GM19023 (cell line): ENCODE data around the gene CDC42EP3.

ENCODE experiments used
- ATAC-seq: cut with Tn5 transposase; IDR thresholded peaks from one replicate; pipeline ENCODE4 v1.9.1; 2021; ENCODE audit warnings: mild to moderate bottlenecking, moderate library complexity; ENCODE audit not compliant: unreplicated experiment

CDC42EP3 gene, protein sequence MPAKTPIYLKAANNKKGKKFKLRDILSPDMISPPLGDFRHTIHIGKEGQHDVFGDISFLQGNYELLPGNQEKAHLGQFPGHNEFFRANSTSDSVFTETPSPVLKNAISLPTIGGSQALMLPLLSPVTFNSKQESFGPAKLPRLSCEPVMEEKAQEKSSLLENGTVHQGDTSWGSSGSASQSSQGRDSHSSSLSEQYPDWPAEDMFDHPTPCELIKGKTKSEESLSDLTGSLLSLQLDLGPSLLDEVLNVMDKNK

GRCh38 chr2:37671009-37671815 lies at the start of gene CDC42EP3:
Gene CDC42EP3, minus strand, starts transcription at chr2:37671642. Its CDS starts 25,055 bp downstream, at chr2:37646587.
- ATAC-seq = peak; percentile 54

DNA sequence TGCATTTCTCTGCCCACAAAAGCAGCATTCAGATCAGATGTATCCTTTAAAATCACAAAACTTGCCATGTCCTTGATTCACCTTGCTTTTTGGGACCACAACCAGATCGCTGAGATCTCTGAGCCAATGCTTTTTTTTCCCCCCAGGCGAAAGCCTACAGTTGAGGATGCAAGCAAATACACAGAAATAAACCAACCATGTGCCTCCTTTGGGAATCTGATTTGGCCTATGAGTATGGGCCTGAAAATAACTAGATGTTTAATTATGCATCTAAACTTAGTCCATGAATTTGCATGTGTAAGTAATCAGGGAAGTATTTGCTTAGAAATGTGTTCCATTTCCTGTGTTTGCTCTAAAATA lies 49.7 kb upstream of the CDC42EP3 start:
- ATAC-seq = no peak

DNA sequence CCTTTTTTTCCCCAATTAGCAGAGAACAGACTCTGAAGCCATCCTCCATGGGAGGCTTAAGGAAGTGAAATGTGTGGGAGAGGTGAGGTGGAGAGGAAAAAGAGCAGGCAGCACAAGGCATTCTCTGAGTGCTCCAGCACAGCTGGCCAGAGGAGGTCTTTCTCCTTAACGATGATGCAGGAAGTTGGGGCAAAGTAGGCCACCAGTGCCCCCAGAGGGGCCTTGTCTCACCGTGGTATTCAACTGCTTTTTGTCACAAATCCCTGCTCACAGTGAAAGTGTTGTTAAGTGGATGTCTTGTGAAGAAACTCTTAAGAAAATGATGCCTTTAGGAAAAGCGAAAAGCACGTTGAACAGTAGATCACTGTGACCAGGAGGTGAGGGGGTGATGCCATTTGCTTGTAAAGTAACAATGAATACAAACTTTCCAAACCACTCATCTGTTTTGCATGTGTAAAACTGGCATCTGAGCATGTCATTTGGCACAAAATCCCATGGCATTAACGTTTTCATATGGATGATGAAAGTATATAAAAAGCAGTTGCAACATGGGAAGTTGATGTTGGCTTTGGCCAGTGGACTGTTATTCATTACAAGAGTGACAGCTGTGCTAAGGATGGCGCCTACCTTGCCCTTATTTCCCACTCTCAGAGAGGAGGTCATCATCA lies 49.2 kb upstream of the CDC42EP3 start:
- no peak for ATAC-seq

DNA sequence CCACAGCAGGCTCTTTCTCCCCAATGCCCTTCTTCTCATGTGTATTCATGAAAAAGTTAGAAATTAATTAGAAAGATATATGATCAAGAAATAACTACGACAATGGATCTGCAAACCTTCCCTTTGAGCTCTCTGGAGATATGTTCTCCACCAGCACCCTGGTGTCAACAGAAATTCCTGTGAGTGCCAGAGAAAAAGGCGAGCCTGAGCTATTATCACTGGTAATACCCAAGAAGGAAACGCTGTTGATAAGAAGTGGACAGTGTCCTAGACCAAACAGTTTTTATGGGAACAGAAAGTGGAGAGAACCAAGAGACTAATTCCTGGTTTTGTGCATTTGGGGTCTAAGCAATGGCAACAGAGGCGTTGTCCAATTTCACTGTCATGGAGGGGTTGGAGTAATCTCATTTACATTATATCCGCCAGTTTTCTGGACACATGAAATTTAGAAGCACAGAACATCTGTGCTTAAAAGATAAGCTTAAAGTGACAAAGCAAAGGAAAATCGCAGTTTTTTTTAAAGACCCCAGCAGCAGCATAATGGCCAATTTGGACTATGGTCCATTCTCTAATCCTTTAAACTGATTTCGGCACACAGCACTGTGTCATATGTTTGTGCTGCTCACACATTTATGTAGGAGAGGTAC lies 47.2 kb upstream of the CDC42EP3 start:
- no peak for ATAC-seq

GRCh38 chr2:37713258-37713700 lies 41.8 kb upstream of the CDC42EP3 start:
- ATAC-seq = no peak

GRCh38 chr2:37711831-37712230 lies 40.4 kb upstream of the CDC42EP3 start:
- ATAC-seq = no peak

DNA sequence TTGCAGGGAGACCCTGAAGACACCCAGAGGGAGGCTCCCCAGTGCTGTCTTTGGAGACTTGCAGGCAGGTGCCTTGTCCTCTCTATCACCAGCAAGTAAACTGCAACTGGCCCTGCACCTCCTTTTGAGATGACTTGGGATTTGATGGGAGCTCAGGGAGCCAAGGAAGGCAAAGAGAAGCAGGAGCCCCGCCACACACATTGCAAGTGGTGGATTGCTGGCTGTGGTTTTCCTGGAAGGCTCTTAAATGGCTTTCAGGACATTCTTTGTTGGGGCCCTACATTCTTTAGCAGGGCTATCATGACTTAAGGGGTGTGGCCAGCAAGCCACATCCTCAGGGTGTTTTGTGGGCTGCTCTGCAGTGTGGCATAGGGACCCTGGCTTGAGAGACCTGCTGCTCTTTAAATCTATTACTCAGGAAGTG lies 39.9 kb upstream of the CDC42EP3 start:
- no peak for ATAC-seq

DNA sequence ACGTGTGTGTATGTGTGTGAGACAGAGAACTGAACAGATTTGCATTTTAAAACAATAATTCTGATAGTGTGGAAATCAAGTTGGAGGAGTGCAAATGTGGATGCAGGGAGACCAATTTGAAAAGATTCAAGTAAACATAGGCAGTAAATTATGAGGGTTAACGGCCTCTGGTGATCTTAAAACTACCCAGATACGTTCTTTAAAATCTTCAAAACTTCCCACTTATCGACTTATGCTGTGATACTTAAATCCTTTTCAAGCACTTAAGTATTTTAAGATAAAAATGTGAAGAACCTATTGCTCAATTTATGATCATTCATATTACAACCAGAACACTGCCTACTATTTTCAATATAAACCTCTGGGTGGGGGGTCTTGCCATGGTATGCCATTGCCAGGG lies 37.7 kb upstream of the CDC42EP3 start:
- no peak for ATAC-seq

DNA sequence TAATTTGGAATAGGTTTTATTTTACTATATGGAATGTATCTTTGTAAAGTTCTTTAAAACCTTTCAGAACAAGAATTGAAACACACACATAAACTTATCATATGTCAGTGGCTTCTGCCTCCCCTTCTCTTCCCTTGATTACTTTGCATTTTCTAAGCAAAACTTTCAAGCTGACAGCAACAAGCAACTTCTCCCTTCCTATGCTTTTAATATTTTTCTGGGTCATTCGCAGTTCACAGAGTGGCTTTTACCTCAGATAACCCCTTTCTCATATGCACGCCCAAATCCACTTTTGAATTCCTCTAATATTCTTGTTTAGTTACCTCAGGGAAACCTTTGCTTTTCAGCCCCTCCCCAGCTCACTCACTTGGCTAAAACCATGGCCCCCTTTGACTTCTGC lies 36.7 kb upstream of the CDC42EP3 start:
- no peak for ATAC-seq

DNA sequence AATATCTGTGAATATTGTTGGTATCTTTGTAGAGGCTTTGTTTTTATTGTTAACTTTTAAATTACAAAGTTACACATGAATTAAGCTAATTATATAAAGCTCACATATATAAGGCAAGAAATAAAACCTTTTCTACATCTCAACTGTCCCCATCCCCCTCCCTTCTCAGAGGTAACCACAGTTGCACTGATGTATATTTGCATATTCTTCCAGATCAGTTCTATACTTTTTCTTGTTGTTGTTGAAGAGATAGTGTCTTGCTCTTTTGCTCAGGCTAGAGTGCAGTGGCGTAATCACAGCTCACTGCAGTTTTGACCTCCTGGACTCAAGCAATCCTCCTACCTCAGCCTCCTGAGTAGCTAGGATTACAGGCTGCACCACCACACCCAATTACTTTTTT lies 36.0 kb upstream of the CDC42EP3 start:
- no peak for ATAC-seq

GRCh38 chr2:37706334-37707183 lies 35.1 kb upstream of the CDC42EP3 start:
- no peak for ATAC-seq

DNA sequence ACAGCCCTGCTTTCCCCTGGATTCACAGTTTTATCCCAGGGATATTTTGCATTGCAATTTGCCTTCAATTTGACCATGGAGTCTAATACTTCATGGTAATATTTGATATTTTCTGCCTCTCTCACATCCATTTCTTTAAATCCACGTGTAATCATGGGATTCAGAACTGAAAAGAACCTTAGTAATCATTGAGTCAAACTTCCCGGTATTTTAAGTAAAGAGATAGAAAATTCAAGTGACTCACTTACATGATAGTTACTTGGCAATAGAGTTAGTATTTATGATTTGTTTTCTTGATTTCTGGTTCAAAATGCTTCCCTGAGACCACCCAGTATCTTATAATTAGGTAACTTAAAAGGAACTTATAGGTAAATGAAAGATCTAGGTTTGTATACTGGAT lies 33.7 kb upstream of the CDC42EP3 start:
- no peak for ATAC-seq

- ATAC-seq = no peak
These were observed 27.6 kb upstream of the CDC42EP3 start for GRCh38 chr2:37698931-37699481.

- no peak for ATAC-seq
These were observed 23.9 kb upstream of the CDC42EP3 start for GRCh38 chr2:37695336-37695735.

GRCh38 chr2:37692711-37693110 lies 21.3 kb upstream of the CDC42EP3 start:
- no peak for ATAC-seq

DNA sequence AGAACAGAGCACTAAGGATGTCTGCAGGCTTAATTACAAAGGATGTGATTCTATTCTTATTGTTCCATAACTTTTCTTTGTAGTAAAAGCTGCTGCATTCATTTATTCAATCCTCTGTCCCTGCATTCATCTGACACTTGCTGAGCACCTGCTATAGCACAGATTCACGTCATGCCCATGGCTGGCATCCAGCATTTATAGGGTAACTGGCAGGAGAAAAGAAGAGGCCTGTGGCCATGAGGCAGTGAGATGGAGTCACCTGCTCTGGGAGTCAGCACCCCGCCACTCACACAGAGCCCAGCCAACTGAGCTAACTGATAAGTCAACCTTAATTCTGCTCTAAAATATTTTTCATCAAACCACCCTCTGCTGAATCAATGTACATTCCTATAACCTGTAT lies 18.3 kb upstream of the CDC42EP3 start:
- ATAC-seq = no peak

GRCh38 chr2:37688771-37689468 lies 17.5 kb upstream of the CDC42EP3 start:
- no peak for ATAC-seq

DNA sequence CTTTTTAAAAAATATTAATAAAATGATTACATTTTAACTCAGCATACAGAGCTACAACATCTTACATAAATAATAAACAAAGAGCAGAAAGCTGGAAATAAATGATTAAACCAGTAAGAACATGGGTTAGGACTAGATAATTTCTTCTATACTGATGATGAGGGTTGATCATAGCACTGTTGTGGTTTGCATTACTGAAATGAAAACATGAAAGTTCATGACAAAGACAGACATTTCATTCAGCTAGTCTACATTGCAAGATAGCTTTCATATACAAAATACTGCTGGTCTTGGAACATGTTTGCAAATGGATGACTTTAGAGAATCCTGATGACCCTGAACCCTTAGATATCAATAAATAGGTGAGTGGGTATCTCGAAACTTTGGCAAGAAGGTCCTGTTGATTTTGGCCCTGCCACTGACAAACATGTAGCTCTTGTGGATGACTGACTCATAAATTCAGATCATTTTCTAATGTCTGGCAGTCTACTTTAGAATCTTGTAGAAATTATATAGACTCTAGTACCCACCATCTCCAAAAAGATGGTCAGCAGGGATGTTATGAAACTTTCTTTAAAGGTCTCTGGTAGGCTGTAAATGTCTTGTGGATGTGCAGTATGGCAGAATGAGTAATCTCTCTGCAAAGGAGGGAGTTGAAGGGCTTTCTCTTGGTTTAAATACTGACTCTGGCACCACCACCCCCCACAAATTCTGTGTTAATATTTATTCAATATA lies 15.5 kb upstream of the CDC42EP3 start:
- no peak for ATAC-seq

DNA sequence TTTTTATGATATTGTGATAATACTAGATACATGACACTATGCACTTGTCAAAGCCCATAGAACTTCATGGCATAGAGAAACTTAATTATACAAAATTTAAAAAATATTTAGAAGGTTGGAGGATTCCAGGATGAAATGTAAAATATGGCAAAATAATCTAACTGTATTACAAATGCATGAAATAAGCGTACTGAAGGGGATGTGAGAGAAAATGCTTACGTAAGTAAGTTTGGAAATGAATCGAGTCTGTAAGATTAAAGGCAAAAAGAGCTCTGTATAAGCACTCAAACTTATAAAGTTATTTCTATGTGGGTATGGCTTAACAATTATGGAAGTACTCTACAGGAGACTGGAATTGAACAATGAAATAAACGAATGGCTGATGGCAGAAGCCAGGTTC lies 13.4 kb upstream of the CDC42EP3 start:
- ATAC-seq = no peak
